DMS 273 (cell line): ENCODE results near the gene WSCD1.

ENCODE experiments used
- DNase-seq: peaks from one replicate; lab custom pipeline; 2025; ENCODE audit not compliant: unreplicated experiment; lab: John Stamatoyannopoulos, UW

Gene WSCD1

GRCh38 chr17:6084311-6085161, 14.4 kb downstream of the WSCD1 start:
- peak; percentile 23 for DNase-seq

GRCh38 chr17:6085812-6086211, 15.6 kb downstream of the WSCD1 start:
- no peak for DNase-seq

- DNase-seq = no peak
Observed at GRCh38 chr17:6086603-6087400, 16.6 kb downstream of the WSCD1 start.

- DNase-seq = no peak
Observed at GRCh38 chr17:6088141-6088540, 18.0 kb downstream of the WSCD1 start.

GRCh38 chr17:6090253-6090652, 20.1 kb downstream of the WSCD1 start:
- no peak for DNase-seq

GRCh38 chr17:6092182-6092902, 22.2 kb downstream of the WSCD1 start:
- DNase-seq = peak; percentile 84

GRCh38 chr17:6092903-6093468, 22.8 kb downstream of the WSCD1 start:
- DNase-seq = no peak

- no peak for DNase-seq
Observed at GRCh38 chr17:6094453-6094852, 24.3 kb downstream of the WSCD1 start.

- DNase-seq = no peak
Observed at GRCh38 chr17:6094926-6095325, 24.7 kb downstream of the WSCD1 start.

- DNase-seq = no peak
Observed at GRCh38 chr17:6095501-6095900, 25.3 kb downstream of the WSCD1 start.

- DNase-seq = no peak
Observed at GRCh38 chr17:6096201-6097004, 26.2 kb downstream of the WSCD1 start.

- DNase-seq = no peak
Observed at GRCh38 chr17:6097005-6097279, 26.8 kb downstream of the WSCD1 start.

GRCh38 chr17:6098050-6098822, 28.1 kb downstream of the WSCD1 start:
- DNase-seq = peak; percentile 25

- DNase-seq = peak; percentile 13
Observed at GRCh38 chr17:6098823-6099180, 28.6 kb downstream of the WSCD1 start.

- DNase-seq = no peak
Observed at GRCh38 chr17:6099492-6099891, 29.3 kb downstream of the WSCD1 start.

GRCh38 chr17:6100146-6100545, 30.0 kb downstream of the WSCD1 start:
- no peak for DNase-seq

- no peak for DNase-seq
Observed at GRCh38 chr17:6100891-6101500, 30.8 kb downstream of the WSCD1 start.

GRCh38 chr17:6101706-6102105, 31.5 kb downstream of the WSCD1 start:
- no peak for DNase-seq

GRCh38 chr17:6102615-6103014, 32.4 kb downstream of the WSCD1 start:
- DNase-seq = no peak
